GM23338 (cell line): ENCODE data around the gene CAPNS1. TPM values are rescaled to one million over a fixed set of nuclear protein-coding genes. Genes with fewer than 3 reads are reported as not detected.

Experiments
- ATAC-seq: fragments of 200-7000 bp; cut with Tn5 transposase; 3 replicates; pipeline ENCODE4 v1.9.1; 2020
- DNase-seq: peaks from one replicate; pipeline ENCODE4 v3.0.0-alpha.2; 2015; ENCODE audit warnings: low spot score
- H2AFZ ChIP-seq: fragments of 200-600 bp; sonication (generic); 2 replicates; pipeline ENCODE4 v1.8.0; 2016; ENCODE audit warnings: antibody characterized with exemption, mild to moderate bottlenecking, moderate library complexity
- H3F3A ChIP-seq: fragments of 200-600 bp; sonication (generic); replicated peaks from 2 replicates; pipeline ENCODE4 v1.8.0; 2017; ENCODE audit warnings: antibody characterized with exemption, mixed run types, low read depth
- H3K27ac ChIP-seq: fragments of 200-600 bp; sonication (generic); 2 replicates; pipeline ENCODE4 v1.6.1; 2016; ENCODE audit warnings: low read depth
- H3K27me3 ChIP-seq: fragments of 200-600 bp; sonication (generic); 2 replicates; pipeline ENCODE4 v1.8.0; 2016; ENCODE audit warnings: mild to moderate bottlenecking, mixed run types, moderate library complexity; ENCODE audit not compliant: insufficient read depth
- H3K36me3 ChIP-seq: fragments of 200-600 bp; sonication (generic); 2 replicates; pipeline ENCODE4 v1.8.0; 2016; ENCODE audit warnings: mild to moderate bottlenecking; ENCODE audit not compliant: insufficient read depth
- H3K4me1 ChIP-seq: fragments of 200-600 bp; sonication (generic); 2 replicates; pipeline ENCODE4 v1.8.0; 2016; ENCODE audit warnings: mild to moderate bottlenecking, moderate library complexity; ENCODE audit not compliant: insufficient read depth
- H3K4me2 ChIP-seq: fragments of 200-600 bp; sonication (generic); 2 replicates; pipeline ENCODE4 v1.7.1; 2017; ENCODE audit warnings: mixed run types
- H3K4me3 ChIP-seq: fragments of 200-600 bp; sonication (generic); 2 replicates; pipeline ENCODE4 v1.6.1; 2016; ENCODE audit warnings: mixed run types
- H3K79me2 ChIP-seq: fragments of 200-600 bp; sonication (generic); replicated peaks from 2 replicates; pipeline ENCODE4 v1.8.0; 2017; ENCODE audit warnings: mild to moderate bottlenecking; ENCODE audit not compliant: insufficient read depth
- H3K9me2 ChIP-seq: fragments of 200-600 bp; sonication (generic); 2 replicates; pipeline ENCODE4 v1.8.0; 2017; ENCODE audit not compliant: insufficient read depth
- H4K20me1 ChIP-seq: fragments of 200-600 bp; sonication (generic); replicated peaks from 2 replicates; pipeline ENCODE4 v1.8.0; 2017; ENCODE audit warnings: mild to moderate bottlenecking; ENCODE audit not compliant: insufficient read depth
- H3K27ac Mint-ChIP-seq: 2 replicates; pipeline ENCODE4 v1.8.0; 2020; ENCODE audit warnings: inconsistent platforms, mild to moderate bottlenecking, moderate library complexity, mixed read lengths
- H3K27me3 Mint-ChIP-seq: 3 replicates; pipeline ENCODE4 v1.8.0; 2022; ENCODE audit warnings: low read depth, mild to moderate bottlenecking, moderate library complexity, mixed read lengths, inconsistent platforms; ENCODE audit not compliant: insufficient read depth, poor library complexity
- H3K36me3 Mint-ChIP-seq: 3 replicates; pipeline ENCODE4 v1.8.0; 2021; ENCODE audit warnings: low read depth, mild to moderate bottlenecking, inconsistent platforms, moderate library complexity, mixed read lengths
- H3K4me1 Mint-ChIP-seq: 3 replicates; pipeline ENCODE4 v1.8.0; 2020; ENCODE audit warnings: mild to moderate bottlenecking, inconsistent platforms, mixed read lengths
- H3K4me3 Mint-ChIP-seq: 3 replicates; pipeline ENCODE4 v1.8.0; 2021; ENCODE audit warnings: moderate library complexity, mild to moderate bottlenecking, inconsistent platforms, mixed read lengths
- H3K9me3 Mint-ChIP-seq: 3 replicates; pipeline ENCODE4 v1.8.0; 2020; ENCODE audit warnings: moderate library complexity, mild to moderate bottlenecking, inconsistent platforms, mixed read lengths
- CREB1 ChIP-seq: fragments of 250-450 bp; sonication (Bioruptor Pico); IDR thresholded peaks from 2 replicates; pipeline ENCODE4 v1.5.0; 2020; ENCODE audit warnings: low read depth, mild to moderate bottlenecking, moderate library complexity
- EZH2 ChIP-seq: fragments of 200-600 bp; sonication (generic); IDR thresholded peaks from one replicate; pipeline ENCODE4 v1.8.0; 2017; ENCODE audit warnings: antibody characterized with exemption, mild to moderate bottlenecking, low read depth; ENCODE audit not compliant: unreplicated experiment
- EZH2phosphoT487 ChIP-seq: fragments of 200-600 bp; sonication (generic); IDR thresholded peaks from one replicate; pipeline ENCODE4 v1.8.1; 2018; ENCODE audit warnings: antibody characterized with exemption; ENCODE audit not compliant: unreplicated experiment
- JUNB ChIP-seq: IDR thresholded peaks from one replicate; pipeline ENCODE4 v1.6.1; 2016; ENCODE audit warnings: antibody characterized with exemption; ENCODE audit not compliant: unreplicated experiment
- NANOG ChIP-seq: IDR thresholded peaks from 2 replicates; pipeline ENCODE4 v1.6.1; 2016; ENCODE audit warnings: antibody characterized with exemption, borderline replicate concordance
- POLR2AphosphoS5 ChIP-seq: IDR thresholded peaks from 2 replicates; pipeline ENCODE4 v1.6.1; 2016; ENCODE audit warnings: antibody characterized with exemption, low read depth
- STAT1 ChIP-seq: IDR thresholded peaks from one replicate; pipeline ENCODE4 v1.6.1; 2016; ENCODE audit warnings: antibody characterized with exemption; ENCODE audit not compliant: unreplicated experiment
- ZNF114 ChIP-seq: fragments of 250-450 bp; sonication (Bioruptor Pico); IDR thresholded peaks from 2 replicates; pipeline ENCODE4 v1.5.0; 2020; ENCODE audit warnings: mild to moderate bottlenecking, moderate library complexity
- ZNF331 ChIP-seq: fragments of 250-450 bp; sonication (Bioruptor Pico); IDR thresholded peaks from 2 replicates; pipeline ENCODE4 v1.5.0; 2020; ENCODE audit warnings: low read depth, mild to moderate bottlenecking, moderate library complexity
- polyA plus RNA-seq: library from polyadenylated mRNA; unstranded; fragments of >200 nt; fragmentation: Nextera tagmentation; extraction: Ambion mirVana; gene quantifications from 2 replicates; pipeline ENCODE4 v1.2.1, GENCODE V29; 2016
- total RNA-seq: library from RNA; depleted of rRNA; stranded (reverse); fragments of >200 nt; shearing (Covaris generic); gene quantifications from 2 replicates; pipeline ENCODE4 v1.2.3, GENCODE V29; 2014
- TF ChIP-seq, protein P1 (sequence below): fragments of 250-450 bp; sonication (Bioruptor Pico); IDR thresholded peaks from 2 replicates; pipeline ENCODE4 v1.5.0; 2020; ENCODE audit warnings: mild to moderate bottlenecking, moderate library complexity
- TF ChIP-seq, protein P2 (sequence below): IDR thresholded peaks from one replicate; pipeline ENCODE4 v1.6.1; 2018; ENCODE audit warnings: antibody characterized with exemption; ENCODE audit not compliant: unreplicated experiment
- TF ChIP-seq, protein P3 (sequence below): IDR thresholded peaks from 2 replicates; pipeline ENCODE4 v1.6.1; 2016; ENCODE audit warnings: antibody characterized with exemption
- TF ChIP-seq, protein P4 (sequence below), 2 experiments: fragments of 200-600 bp in 1 of 2; sonication (generic) in 1 of 2; conservative IDR thresholded peaks; 2 replicates each; pipeline versions ENCODE4 v1.5.1 to v1.6.1; 2016 to 2017; ENCODE audit warnings: antibody characterized with exemption in 2 of 2, low read depth in 2 of 2, mild to moderate bottlenecking in 2 of 2, moderate library complexity in 1 of 2

Gene CAPNS1
- total and polyA plus RNA-seq, 2 experiments from 2014 or later = 123 to 227 TPM

DNA sequence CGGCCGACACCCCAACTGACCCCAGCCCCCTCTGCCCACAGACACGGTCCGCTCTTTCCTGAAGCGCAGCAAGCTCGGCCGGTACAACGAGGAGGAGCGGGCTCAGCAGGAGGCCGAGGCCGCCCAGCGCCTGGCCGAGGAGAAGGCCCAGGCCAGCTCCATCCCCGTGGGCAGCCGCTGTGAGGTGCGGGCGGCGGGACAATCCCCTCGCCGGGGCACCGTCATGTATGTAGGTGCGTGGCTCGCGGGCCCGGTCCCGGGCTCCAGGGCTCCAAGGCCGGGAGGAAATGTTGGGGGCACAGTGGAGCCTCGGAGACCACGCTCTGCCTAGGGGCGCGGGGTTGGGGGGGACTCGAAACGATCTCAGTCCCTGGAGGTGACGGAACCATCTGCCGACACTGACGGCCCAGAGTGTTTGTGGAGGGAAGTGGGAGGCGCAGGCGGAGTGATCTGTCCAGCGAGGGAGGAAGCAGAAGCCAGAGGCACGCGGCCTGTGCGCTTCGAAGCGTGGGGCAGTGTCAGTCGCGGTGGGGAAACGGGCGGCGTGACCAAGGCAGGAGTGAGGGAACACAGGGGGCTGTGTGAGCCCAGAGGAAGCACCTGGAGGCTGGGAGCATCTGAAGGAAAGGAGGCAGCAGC lies 18.3 kb upstream of the CAPNS1 start:
- peaks cover 64% of the 10 kb centered on the region for H3K36me3 Mint-ChIP-seq
- ATAC-seq = no peak
- H3K4me3 Mint-ChIP-seq = no peak overlapping the region
- Histone ChIP-seq H4K20me1 (0 out of 2 replicates have a peak, but pooled peaks cover 4% of the 10 kb centered on the region), H3K4me3 (no peak overlapping the region), H3K9me2 (no peaks in the 10 kb centered on the region), H3K27me3 (no peaks in the 10 kb centered on the region), H2AFZ (no peak overlapping the region), H3K4me2 (no peak overlapping the region), H3K36me3 (no peaks in the 10 kb centered on the region; the same call in 1 of the 2 replicates), H3K79me2 (peaks cover 8% of the 10 kb centered on the region), H3K27ac (no peak overlapping the region), H3F3A (peaks cover 10% of the 10 kb centered on the region), H3K4me1 (peaks cover 3% of the 10 kb centered on the region; the same call in 1 of the 2 replicates)
- H3K9me3 Mint-ChIP-seq = no peaks in the 10 kb centered on the region; the same call in 2 of the 3 replicates
- DNase-seq = no peak
- peaks cover 10% of the 10 kb centered on the region for H3K4me1 Mint-ChIP-seq
- TF ChIP-seq ZNF331 (CRISPR knock-in tag) (no peak), EZH2 (no peak), JUNB (no peak), STAT1 (no peak), CREB1 (CRISPR knock-in tag) (no peak), POLR2AphosphoS5 (no peak), NANOG (no peak), ZNF114 (CRISPR knock-in tag) (no peak), EZH2phosphoT487 (no peak)
- TF ChIP-seq, protein P1, sequence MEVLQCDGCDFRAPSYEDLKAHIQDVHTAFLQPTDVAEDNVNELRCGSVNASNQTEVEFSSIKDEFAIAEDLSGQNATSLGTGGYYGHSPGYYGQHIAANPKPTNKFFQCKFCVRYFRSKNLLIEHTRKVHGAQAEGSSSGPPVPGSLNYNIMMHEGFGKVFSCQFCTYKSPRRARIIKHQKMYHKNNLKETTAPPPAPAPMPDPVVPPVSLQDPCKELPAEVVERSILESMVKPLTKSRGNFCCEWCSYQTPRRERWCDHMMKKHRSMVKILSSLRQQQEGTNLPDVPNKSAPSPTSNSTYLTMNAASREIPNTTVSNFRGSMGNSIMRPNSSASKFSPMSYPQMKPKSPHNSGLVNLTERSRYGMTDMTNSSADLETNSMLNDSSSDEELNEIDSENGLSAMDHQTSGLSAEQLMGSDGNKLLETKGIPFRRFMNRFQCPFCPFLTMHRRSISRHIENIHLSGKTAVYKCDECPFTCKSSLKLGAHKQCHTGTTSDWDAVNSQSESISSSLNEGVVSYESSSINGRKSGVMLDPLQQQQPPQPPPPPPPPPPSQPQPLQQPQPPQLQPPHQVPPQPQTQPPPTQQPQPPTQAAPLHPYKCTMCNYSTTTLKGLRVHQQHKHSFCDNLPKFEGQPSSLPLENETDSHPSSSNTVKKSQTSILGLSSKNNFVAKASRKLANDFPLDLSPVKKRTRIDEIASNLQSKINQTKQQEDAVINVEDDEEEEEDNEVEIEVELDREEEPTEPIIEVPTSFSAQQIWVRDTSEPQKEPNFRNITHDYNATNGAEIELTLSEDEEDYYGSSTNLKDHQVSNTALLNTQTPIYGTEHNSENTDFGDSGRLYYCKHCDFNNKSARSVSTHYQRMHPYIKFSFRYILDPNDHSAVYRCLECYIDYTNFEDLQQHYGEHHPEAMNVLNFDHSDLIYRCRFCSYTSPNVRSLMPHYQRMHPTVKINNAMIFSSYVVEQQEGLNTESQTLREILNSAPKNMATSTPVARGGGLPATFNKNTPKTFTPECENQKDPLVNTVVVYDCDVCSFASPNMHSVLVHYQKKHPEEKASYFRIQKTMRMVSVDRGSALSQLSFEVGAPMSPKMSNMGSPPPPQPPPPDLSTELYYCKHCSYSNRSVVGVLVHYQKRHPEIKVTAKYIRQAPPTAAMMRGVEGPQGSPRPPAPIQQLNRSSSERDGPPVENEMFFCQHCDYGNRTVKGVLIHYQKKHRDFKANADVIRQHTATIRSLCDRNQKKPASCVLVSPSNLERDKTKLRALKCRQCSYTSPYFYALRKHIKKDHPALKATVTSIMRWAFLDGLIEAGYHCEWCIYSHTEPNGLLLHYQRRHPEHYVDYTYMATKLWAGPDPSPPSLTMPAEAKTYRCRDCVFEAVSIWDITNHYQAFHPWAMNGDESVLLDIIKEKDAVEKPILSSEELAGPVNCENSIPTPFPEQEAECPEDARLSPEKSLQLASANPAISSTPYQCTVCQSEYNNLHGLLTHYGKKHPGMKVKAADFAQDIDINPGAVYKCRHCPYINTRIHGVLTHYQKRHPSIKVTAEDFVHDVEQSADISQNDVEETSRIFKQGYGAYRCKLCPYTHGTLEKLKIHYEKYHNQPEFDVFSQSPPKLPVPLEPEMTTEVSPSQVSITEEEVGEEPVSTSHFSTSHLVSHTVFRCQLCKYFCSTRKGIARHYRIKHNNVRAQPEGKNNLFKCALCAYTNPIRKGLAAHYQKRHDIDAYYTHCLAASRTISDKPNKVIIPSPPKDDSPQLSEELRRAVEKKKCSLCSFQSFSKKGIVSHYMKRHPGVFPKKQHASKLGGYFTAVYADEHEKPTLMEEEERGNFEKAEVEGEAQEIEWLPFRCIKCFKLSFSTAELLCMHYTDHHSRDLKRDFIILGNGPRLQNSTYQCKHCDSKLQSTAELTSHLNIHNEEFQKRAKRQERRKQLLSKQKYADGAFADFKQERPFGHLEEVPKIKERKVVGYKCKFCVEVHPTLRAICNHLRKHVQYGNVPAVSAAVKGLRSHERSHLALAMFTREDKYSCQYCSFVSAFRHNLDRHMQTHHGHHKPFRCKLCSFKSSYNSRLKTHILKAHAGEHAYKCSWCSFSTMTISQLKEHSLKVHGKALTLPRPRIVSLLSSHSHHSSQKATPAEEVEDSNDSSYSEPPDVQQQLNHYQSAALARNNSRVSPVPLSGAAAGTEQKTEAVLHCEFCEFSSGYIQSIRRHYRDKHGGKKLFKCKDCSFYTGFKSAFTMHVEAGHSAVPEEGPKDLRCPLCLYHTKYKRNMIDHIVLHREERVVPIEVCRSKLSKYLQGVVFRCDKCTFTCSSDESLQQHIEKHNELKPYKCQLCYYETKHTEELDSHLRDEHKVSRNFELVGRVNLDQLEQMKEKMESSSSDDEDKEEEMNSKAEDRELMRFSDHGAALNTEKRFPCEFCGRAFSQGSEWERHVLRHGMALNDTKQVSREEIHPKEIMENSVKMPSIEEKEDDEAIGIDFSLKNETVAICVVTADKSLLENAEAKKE = no peak
- TF ChIP-seq, protein P2, sequence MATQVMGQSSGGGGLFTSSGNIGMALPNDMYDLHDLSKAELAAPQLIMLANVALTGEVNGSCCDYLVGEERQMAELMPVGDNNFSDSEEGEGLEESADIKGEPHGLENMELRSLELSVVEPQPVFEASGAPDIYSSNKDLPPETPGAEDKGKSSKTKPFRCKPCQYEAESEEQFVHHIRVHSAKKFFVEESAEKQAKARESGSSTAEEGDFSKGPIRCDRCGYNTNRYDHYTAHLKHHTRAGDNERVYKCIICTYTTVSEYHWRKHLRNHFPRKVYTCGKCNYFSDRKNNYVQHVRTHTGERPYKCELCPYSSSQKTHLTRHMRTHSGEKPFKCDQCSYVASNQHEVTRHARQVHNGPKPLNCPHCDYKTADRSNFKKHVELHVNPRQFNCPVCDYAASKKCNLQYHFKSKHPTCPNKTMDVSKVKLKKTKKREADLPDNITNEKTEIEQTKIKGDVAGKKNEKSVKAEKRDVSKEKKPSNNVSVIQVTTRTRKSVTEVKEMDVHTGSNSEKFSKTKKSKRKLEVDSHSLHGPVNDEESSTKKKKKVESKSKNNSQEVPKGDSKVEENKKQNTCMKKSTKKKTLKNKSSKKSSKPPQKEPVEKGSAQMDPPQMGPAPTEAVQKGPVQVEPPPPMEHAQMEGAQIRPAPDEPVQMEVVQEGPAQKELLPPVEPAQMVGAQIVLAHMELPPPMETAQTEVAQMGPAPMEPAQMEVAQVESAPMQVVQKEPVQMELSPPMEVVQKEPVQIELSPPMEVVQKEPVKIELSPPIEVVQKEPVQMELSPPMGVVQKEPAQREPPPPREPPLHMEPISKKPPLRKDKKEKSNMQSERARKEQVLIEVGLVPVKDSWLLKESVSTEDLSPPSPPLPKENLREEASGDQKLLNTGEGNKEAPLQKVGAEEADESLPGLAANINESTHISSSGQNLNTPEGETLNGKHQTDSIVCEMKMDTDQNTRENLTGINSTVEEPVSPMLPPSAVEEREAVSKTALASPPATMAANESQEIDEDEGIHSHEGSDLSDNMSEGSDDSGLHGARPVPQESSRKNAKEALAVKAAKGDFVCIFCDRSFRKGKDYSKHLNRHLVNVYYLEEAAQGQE = no peak
- TF ChIP-seq, protein P3, sequence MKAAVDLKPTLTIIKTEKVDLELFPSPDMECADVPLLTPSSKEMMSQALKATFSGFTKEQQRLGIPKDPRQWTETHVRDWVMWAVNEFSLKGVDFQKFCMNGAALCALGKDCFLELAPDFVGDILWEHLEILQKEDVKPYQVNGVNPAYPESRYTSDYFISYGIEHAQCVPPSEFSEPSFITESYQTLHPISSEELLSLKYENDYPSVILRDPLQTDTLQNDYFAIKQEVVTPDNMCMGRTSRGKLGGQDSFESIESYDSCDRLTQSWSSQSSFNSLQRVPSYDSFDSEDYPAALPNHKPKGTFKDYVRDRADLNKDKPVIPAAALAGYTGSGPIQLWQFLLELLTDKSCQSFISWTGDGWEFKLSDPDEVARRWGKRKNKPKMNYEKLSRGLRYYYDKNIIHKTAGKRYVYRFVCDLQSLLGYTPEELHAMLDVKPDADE = no peak
- TF ChIP-seq, protein P4, sequence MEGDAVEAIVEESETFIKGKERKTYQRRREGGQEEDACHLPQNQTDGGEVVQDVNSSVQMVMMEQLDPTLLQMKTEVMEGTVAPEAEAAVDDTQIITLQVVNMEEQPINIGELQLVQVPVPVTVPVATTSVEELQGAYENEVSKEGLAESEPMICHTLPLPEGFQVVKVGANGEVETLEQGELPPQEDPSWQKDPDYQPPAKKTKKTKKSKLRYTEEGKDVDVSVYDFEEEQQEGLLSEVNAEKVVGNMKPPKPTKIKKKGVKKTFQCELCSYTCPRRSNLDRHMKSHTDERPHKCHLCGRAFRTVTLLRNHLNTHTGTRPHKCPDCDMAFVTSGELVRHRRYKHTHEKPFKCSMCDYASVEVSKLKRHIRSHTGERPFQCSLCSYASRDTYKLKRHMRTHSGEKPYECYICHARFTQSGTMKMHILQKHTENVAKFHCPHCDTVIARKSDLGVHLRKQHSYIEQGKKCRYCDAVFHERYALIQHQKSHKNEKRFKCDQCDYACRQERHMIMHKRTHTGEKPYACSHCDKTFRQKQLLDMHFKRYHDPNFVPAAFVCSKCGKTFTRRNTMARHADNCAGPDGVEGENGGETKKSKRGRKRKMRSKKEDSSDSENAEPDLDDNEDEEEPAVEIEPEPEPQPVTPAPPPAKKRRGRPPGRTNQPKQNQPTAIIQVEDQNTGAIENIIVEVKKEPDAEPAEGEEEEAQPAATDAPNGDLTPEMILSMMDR (conservative IDR thresholded peaks at IDR 0.05; ENCODE audit: low read depth in 2 of 2) = no peak
- no peak overlapping the region for H3K27ac Mint-ChIP-seq
- H3K27me3 Mint-ChIP-seq = peaks cover 7% of the 10 kb centered on the region
